Duodenal mucosa (tissue), 2 donors: ENCODE results near the gene AKR1C2.
"Not testable (repeated sequence)": the region's sequence is repeated elsewhere in the genome, so short reads cannot be mapped to it uniquely, and the experiment has no call there.

Experiments
- H3K27ac ChIP-seq: one replicate; pipeline ENCODE4 v1.7.0; 2013; ENCODE audit warnings: low read depth, low read length
- H3K27me3 ChIP-seq, 2 donors: one replicate each; pipeline ENCODE4 v1.7.0; 2013; ENCODE audit warnings: low read length in 2 of 2, control low read depth in 1 of 2; ENCODE audit not compliant: insufficient read depth in 2 of 2, control insufficient read depth in 1 of 2
- H3K36me3 ChIP-seq, 2 donors: one replicate each; pipeline ENCODE4 v1.7.0; 2013; ENCODE audit warnings: low read length in 2 of 2, control low read depth in 1 of 2; ENCODE audit not compliant: insufficient read depth in 2 of 2, control insufficient read depth in 1 of 2
- H3K4me1 ChIP-seq, 2 donors: one replicate each; pipeline ENCODE4 v1.7.0; 2013; ENCODE audit warnings: low read length in 2 of 2, control low read depth in 1 of 2; ENCODE audit not compliant: insufficient read depth in 2 of 2, control insufficient read depth in 1 of 2
- H3K4me3 ChIP-seq, 2 donors: one replicate each; pipeline ENCODE4 v1.7.0; 2013; ENCODE audit warnings: low read length in 2 of 2, low read depth in 1 of 2
- H3K9ac ChIP-seq, 2 donors: one replicate each; pipeline ENCODE4 v1.7.0; 2013; ENCODE audit warnings: low read length in 2 of 2, low read depth in 1 of 2
- H3K9me3 ChIP-seq, 2 donors: one replicate each; pipeline ENCODE4 v1.7.0; 2013; ENCODE audit warnings: low read length in 2 of 2, control low read depth in 1 of 2; ENCODE audit not compliant: control insufficient read depth in 1 of 2

AKR1C2 gene

GRCh38 chr10:4962876-4963814 lies 40.5 kb downstream of the AKR1C2 start, which contains the start of gene AKR1C1:
Gene AKR1C1, plus strand, starts transcription at chr10:4963415. Its CDS starts 30 bp downstream, at chr10:4963445.
- H3K36me3 ChIP-seq, H3K27me3 ChIP-seq, H3K9me3 ChIP-seq, H3K4me1 ChIP-seq, H3K9ac ChIP-seq, H3K27ac ChIP-seq: not testable (repeated sequence)
- peak within 1 kb of the TSS; percentile 21 to 54 for H3K4me3 ChIP-seq

DNA sequence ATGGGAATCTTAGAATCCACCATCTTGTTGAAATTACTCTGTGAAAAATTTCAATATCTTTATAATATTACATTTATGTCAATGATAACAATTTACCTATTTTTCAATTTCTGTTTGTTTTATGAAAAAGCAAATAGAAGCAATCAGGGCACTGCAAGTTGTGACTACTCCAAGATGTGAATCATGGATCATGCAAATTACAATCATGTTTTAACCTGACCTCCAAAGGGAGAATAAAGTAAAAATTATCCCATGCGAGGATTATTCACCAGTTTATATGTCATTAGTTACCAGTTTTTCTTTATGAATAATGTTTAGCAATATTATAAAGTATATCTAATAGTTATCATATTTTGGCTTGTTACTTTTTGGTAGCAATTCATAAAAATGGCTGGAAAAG lies 41.3 kb downstream of the AKR1C2 start:
- not testable (repeated sequence) for H3K4me1 ChIP-seq, H3K9me3 ChIP-seq, H3K9ac ChIP-seq, H3K4me3 ChIP-seq, H3K27ac ChIP-seq, H3K27me3 ChIP-seq, H3K36me3 ChIP-seq

GRCh38 chr10:4961558-4961957 lies 42.1 kb downstream of the AKR1C2 start:
- not testable (repeated sequence) for H3K27me3 ChIP-seq, H3K36me3 ChIP-seq, H3K4me3 ChIP-seq, H3K4me1 ChIP-seq, H3K9me3 ChIP-seq, H3K27ac ChIP-seq, H3K9ac ChIP-seq

DNA sequence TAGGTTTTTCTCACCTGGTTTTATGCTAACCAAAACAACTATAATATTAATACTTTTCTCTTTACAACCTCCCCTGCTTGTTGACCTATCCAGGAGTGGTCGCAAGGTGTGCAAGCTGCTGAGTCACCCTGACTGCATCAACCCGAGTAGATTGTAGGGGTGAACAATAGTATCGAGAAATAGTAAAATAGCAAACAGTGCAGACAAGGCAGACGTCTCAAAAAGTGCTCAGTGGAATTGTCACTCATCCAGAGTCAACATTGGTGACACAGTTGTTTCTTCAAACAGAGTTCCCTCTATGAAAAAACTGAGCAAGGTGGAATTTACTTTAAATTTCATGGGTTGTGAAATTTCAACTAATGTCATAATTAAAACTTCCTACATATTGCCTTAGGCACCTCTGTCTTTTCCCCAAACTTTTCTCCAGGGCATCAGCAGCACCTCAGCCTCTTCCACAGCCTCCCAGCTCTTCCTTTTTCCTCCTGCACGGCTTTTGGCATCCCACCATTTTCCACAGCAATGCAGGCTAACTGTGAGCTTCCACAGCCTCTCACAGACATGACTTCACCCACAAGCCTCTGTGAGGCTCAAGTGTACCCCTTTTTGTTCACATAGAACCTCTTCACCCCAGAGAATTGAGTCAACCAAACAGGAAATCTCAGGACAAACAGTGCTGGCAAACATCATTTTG lies 46.6 kb downstream of the AKR1C2 start:
- not testable (repeated sequence) for H3K4me1 ChIP-seq, H3K4me3 ChIP-seq, H3K9me3 ChIP-seq, H3K27me3 ChIP-seq, H3K36me3 ChIP-seq, H3K27ac ChIP-seq, H3K9ac ChIP-seq

DNA sequence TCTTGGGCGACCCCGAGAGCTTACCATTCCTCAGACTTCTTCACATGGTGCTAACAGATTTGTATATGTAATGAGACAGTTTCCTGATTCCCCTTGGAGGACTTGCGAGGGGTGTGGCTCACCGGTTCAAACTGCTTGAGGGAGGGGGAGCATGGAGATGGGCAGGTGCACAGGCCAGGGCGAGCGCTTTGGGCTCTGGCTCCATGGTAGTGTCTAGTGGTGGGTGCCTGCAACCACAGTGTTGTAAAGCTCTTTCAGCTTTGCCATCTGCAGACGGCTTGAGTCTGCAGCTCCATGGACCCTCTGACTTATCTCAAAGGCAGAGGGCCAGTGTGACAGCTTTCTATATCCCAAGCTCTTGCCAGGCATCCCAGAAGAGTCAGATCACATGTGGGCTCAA lies 47.6 kb downstream of the AKR1C2 start:
- not testable (repeated sequence) for H3K9ac ChIP-seq

GRCh38 chr10:4953405-4953804 lies 50.3 kb downstream of the AKR1C2 start:
- Histone ChIP-seq H3K9me3 (no peaks in the 10 kb centered on the region), H3K4me1 (peaks cover 0 to 3% of the 10 kb centered on the region in 2 donors), H3K27me3 (no peaks in the 10 kb centered on the region), H3K36me3 (no peaks in the 10 kb centered on the region), H3K27ac (no peak overlapping the region), H3K9ac (no peak overlapping the region), H3K4me3 (no peak overlapping the region)

More for the DNA sequence above, 47.6 kb downstream of the AKR1C2 start:
- H3K4me1 ChIP-seq, H3K4me3 ChIP-seq, H3K27ac ChIP-seq, H3K36me3 ChIP-seq, H3K27me3 ChIP-seq, H3K9me3 ChIP-seq: not testable (repeated sequence)

GRCh38 chr10:4951512-4952162 lies 52.0 kb downstream of the AKR1C2 start:
- H3K36me3 ChIP-seq, H3K9me3 ChIP-seq, H3K27ac ChIP-seq, H3K9ac ChIP-seq, H3K4me3 ChIP-seq, H3K27me3 ChIP-seq: not testable (repeated sequence)
- peaks cover 8 to 18% of the 10 kb centered on the region in 2 donors for H3K4me1 ChIP-seq

DNA sequence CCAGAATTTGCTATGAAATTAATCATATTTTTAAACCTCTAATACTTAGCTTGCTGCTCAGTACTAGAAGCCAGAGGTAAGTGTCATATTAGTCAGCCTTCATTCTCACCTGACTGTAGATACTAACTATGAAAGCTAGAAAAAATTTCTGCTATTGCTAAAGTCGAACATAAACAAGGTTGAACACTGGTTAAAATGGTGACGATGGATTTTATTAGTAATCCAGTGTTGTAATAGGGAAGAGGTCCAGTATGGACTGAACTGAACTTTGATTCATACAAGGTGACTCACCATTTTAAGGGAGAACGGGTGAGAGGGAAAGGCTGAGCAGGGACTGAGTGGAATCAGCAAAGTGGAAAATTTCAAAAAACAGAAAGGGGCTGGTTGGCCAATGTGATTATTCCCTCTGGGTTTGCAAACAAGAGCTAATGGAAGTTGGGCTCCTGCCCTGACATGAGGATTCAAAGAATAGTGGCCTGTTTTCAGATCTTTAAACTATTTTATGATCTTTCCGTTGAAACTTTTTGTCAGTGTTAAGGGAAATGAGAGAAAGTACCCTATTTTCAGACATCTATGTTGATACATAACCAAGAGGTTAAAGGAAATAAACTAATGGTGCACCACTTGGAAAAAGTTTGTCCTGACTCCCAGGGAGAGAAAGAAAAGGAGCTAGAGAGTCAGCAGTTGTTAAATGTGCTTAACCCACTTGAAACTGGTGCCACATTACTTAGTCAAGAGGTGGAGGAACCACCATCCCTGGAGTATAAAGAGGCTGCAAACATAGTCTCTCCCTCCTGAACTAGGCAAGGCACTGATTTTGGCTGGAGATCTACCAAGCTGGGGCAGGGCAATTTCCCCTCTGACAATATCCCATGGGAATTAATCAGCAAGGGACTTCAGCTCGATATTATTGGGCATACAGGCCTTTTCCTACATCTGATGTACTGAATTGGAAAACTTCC lies 55.7 kb downstream of the AKR1C2 start:
- no peak overlapping the region for H3K4me3 ChIP-seq
- peak overlapping the region; percentile 14 for H3K27ac ChIP-seq
- no peaks in the 10 kb centered on the region for H3K9me3 ChIP-seq
- H3K36me3 ChIP-seq, result no peaks in the 10 kb centered on the region
- no peaks in the 10 kb centered on the region for H3K27me3 ChIP-seq
- no peak overlapping the region for H3K9ac ChIP-seq
- peaks cover 20 to 22% of the 10 kb centered on the region in 2 donors for H3K4me1 ChIP-seq

DNA sequence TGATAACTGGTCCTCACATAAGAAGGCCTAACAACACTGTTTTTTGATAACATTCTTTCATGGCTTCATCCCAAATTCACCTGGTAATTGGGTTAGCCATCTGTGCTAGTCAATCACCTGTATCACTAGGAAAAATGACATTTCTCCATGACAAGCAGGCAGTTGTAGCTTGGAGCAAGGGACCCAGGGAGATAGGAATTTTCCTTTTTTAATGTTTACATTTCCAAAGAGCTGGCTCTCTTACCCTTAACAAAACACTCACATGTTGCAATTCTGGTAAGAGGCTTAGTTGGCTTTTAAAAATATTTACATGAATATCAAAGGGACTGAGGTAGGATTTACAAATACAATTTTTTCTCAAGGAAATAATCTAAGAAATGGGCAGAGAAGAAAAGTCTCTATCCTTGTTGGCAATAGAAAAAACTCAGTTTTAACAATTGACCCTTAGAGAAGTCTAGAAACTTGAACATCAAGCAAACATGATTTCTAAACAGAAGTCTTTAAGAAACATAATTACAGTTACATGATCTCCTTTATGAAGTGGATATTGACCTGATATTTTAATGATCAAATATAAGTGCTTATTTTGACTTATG lies 56.5 kb downstream of the AKR1C2 start:
- H3K4me3 ChIP-seq, result no peak overlapping the region
- H3K9me3 ChIP-seq, result no peaks in the 10 kb centered on the region
- peaks cover 20 to 22% of the 10 kb centered on the region in 2 donors for H3K4me1 ChIP-seq
- H3K27me3 ChIP-seq, result no peaks in the 10 kb centered on the region
- no peaks in the 10 kb centered on the region for H3K36me3 ChIP-seq
- no peak overlapping the region for H3K27ac ChIP-seq
- H3K9ac ChIP-seq, result no peak overlapping the region
